GM20431 (cell line): Measurements from ENCODE around the gene VASP.
"Not testable (repeated sequence)": the region's sequence is repeated elsewhere in the genome, so short reads cannot be mapped to it uniquely, and the experiment has no call there.

Experiments used
- in situ Hi-C: fragments of 300-500 bp; cut with MseI, MboI; formaldehyde crosslinking; loops from one replicate; pipeline ENCODE4 v1.15.0; 2020; ENCODE audit warnings: low sequenced_read_pairs; ENCODE audit not compliant: unreplicated experiment

VASP gene

DNA sequence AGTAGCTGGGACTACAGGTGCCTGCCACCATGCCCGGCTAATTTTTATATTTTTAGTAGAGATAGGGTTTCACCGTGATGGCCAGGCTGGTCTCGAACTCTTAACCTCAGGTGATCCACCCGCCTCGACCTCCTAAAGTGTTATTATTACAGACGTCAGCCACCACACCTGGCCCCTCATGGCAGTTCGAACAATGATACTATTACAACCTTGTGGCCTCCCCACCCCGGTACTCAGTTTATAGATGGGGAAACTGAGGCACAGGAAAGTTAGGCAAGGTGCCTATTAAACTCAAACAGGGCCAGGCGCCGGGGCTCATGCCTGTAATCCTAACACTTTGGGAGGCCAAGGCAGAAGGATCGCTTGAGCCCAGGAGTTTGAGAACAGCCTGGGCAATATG lies 3.1 kb downstream of the VASP start:
- in situ Hi-C loops, result not testable (repeated sequence)

DNA sequence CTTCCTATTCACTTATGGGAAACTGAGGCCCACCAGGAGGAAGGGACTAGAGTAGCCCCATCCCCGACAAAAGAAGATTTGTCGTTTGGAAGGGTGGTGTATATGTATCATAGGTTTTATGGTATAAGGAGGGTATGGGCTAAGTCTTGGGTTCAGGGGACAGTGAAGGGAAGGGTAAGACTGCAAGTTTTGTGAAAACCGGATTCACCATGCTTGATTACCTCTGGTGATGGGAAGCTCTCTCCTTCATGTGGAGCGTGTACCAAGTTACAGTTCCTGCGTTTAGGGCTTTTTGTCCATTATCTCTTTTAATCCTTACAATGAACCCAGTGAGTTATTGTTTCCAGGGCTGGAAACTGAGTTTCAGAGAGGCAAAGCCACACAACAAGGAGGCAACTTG lies 3.8 kb downstream of the VASP start:
- in situ Hi-C loops, result no loop called here

DNA sequence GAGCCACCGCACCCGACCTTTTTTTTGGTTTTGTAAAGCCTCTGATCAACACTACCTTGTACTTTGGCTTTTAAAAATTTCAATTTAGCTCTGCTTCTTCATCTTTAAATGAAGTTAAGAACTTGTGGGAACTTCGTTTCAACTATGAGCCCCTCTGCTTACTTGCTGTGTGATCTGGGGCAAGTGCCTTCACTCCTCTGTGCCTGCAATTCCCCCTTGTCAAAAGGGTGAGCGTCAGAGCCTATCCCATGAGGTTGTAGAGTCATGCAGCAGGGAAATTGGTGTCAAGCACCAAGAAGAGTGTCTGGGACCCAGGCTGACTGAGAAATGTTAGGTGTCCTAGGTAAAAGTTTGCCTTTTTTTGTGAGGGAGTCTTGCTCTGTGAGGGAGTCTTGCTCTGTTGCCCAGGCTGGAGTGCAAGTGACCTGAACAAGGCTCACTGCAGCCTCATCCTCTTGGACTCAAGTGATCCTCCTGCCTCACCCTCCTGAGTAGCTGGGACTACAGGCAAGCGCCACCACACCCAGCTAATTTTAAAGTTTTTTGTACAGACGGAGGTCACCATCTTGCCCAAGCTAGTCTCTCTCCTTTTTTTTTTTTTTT lies 5.7 kb downstream of the VASP start:
- in situ Hi-C loops, result no loop called here

GRCh38 chr19:45514376-45515051 lies 7.2 kb downstream of the VASP start:
- in situ Hi-C loops, result no loop called here

DNA sequence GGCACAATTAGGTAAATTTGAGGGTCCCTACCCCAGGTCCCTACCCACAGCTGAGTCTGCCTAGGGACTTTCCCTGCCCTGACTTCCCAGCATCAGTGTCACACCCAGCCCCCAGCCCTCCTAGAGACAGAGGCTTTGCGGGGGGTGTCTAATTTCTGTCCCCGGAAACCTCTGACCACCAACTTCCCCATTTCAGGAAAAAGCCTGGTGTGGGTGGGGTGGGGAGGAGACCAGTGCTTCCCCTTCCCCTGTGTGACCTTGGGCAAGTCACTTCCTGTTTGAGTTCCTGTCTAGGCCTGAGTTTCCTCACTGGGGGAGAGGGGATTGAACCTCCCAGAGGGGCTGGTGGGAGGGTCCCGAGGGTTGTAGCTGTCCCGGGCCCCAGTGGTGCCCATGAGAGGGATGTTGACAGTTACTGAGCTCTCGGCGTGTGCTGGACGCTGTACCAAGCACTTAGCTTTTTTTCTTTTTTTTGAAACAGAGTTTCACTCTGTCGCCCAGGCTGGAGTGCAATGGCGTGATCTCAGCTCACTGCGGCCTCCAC lies 7.9 kb downstream of the VASP start:
- in situ Hi-C loops, result no loop called here

DNA sequence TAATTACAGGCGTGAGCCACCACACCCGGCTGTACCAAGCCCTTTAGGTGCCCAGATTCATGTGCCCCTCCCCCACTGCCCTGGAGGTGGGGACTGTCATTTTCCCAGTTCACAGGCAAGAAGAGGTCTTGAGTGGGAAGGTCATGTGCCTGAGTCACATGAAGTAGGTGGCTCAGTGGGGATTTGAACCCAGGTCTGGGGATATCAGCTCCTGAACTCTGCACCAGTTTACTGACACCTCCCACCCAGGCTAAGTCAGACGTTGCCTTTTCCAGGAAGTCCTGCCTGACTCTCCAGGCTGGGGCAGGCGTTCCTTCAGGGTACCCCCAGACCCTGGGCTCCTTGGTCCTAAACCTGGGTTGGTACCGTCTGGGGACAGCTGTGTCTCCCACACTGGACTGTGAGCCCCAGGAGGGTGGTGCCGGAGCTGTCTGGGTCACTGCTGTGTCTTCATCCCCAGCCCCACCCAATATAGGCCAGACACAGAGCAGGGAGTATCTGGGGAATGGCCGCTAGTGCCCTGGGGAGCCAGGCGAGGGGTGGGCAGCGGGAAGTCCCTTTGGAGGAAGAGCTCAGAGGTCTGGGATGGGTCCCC lies 8.6 kb downstream of the VASP start:
- in situ Hi-C loops, result no loop called here

DNA sequence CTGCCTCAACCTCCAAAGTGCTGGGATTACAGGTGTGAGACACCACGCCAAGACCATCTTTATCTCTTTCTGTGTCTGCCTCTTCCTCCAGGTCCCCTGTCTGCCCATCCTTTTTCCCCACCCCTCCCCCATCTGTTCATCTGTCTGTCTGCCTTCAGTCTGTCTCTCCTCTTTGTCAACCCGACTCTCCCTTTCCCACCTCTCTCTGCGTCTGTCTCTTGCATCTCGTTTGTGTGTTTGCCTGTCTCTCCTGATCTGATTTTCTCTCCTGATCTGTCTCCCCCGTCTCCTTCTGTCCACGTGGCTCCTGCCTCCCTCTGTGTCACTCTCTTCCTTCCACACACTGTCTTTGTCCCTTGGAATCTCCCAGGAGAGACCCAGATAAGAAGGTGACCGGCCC lies 10.0 kb downstream of the VASP start:
- in situ Hi-C loops, result no loop called here

GRCh38 chr19:45517641-45518468 lies 10.6 kb downstream of the VASP start:
- in situ Hi-C loops, result no loop called here

DNA sequence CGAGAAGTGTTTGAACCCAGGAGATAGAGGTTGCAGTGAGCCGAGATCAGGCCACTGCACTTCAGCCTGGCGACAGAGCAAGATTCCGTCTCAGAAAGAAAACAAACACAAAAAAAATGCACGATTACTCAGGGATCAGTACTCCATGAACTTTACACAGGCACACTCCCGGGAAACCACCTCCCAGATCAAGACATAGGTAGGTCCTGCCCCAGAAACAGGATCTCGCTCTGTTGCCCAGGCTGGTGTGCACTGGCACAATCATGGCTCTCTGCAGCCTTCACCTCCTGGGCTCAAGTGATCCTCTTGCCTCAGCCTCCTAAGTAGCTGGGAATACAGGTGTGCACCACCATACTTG lies 11.2 kb downstream of the VASP start:
- in situ Hi-C loops, result no loop called here

DNA sequence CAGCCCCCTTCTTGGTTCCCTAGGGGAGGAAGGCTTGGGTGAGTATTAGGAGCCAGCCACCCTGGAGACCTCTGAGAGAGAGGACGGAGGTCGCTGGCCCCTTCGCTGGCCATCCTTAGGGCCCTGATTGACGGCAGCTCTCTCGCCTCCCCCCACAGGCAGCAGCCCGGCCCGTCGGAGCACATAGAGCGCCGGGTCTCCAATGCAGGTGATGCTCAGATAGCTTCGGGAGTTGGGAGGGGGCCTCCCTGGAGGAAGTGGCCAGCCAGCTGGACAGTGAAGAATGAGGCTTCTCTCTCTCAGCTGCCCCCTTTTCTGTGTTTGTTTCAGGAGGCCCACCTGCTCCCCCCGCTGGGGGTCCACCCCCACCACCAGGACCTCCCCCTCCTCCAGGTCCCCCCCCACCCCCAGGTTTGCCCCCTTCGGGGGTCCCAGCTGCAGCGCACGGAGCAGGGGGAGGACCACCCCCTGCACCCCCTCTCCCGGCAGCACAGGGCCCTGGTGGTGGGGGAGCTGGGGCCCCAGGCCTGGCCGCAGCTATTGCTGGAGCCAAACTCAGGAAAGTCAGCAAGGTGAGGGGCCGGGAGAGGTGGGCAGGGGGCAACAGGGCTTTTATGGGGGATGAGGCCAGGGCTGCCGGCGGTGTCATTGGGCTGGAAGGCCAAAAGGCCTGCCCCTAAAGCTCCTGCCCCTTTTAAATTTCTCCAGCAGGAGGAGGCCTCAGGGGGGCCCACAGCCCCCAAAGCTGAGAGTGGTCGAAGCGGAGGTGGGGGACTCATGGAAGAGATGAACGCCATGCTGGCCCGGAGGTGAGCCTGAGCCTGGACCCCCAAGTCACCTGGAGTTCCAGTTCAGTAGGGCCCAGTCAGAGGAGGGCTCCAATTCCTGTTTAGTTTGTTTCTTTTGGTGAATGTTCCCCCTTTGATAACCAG lies 15.0 kb downstream of the VASP start:
- in situ Hi-C loops, result no loop called here

DNA sequence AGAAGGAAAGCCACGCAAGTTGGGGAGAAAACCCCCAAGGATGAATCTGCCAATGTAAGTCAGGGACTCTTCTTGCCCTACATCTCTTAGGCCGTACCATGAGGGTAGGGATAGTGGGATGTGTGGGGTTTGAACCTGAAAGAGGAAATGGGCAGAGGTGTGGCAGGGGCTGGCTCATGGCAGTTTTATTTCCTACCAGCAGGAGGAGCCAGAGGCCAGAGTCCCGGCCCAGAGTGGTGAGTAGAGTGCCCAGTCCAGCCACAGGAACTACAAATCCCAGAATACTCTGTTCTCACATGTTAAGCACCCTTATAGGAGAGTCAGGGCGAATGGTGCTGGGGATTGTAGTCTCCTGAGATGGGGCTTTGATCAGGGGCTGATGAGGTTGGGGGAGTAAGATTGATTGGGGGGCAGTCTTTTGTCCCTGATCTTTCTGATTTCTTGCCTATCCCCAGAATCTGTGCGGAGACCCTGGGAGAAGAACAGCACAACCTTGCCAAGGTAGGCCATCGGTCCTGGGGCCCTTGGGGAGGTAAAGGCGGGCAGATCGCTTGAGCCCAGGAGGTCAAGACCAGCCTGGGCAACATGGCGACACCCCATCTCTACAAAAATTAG lies 16.5 kb downstream of the VASP start:
- in situ Hi-C loops, result no loop called here

GRCh38 chr19:45524575-45525129 lies 17.4 kb downstream of the VASP start:
- in situ Hi-C loops, result no loop called here

DNA sequence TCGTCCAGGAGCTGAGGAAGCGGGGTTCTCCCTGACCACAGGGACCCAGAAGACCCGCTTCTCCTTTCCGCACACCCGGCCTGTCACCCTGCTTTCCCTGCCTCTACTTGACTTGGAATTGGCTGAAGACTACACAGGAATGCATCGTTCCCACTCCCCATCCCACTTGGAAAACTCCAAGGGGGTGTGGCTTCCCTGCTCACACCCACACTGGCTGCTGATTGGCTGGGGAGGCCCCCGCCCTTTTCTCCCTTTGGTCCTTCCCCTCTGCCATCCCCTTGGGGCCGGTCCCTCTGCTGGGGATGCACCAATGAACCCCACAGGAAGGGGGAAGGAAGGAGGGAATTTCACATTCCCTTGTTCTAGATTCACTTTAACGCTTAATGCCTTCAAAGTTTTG lies 18.9 kb downstream of the VASP start:
- in situ Hi-C loops, result no loop called here

DNA sequence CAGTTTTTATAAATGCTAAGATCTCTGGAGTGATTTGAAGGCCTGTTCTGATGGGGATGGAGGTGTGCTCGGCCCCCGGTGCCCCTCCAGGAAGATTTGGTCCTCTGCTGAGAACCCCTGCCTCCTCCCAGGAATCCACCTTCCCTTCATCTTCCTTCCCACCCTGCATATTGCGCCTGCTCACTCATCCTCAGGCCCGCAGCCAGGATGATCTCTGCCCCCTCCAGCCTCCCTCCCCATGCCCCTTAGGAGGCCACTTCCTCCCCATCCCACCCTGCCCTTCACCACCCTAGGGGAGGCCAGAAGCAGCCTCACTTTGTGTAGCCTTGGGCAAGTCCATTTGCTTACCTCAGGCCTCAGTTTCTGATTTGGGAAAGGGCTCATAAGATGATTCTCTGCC lies 19.7 kb downstream of the VASP start:
- in situ Hi-C loops, result no loop called here

DNA sequence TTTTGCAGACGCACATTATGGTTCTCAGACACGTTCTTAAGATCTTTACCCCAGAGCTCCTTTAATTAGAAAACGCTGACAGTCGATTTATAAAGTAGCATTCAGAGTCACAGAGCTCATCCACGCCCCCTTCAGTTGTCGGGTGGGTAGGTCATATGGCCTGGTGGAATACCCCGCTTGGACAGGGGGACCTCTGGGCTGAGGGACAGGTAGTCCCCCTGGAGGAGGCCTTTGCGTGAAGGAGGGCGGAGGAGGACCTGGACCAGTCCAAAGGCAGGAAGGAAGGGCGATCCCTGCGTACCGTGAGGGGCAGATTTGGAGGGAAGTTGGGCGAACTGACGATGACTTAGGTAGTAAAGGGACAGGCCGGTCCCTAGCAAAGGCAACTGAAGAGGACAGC lies 20.5 kb downstream of the VASP start:
- in situ Hi-C loops, result no loop called here

GRCh38 chr19:45528149-45528743 lies 21.0 kb downstream of the VASP start:
- in situ Hi-C loops, result no loop called here

DNA sequence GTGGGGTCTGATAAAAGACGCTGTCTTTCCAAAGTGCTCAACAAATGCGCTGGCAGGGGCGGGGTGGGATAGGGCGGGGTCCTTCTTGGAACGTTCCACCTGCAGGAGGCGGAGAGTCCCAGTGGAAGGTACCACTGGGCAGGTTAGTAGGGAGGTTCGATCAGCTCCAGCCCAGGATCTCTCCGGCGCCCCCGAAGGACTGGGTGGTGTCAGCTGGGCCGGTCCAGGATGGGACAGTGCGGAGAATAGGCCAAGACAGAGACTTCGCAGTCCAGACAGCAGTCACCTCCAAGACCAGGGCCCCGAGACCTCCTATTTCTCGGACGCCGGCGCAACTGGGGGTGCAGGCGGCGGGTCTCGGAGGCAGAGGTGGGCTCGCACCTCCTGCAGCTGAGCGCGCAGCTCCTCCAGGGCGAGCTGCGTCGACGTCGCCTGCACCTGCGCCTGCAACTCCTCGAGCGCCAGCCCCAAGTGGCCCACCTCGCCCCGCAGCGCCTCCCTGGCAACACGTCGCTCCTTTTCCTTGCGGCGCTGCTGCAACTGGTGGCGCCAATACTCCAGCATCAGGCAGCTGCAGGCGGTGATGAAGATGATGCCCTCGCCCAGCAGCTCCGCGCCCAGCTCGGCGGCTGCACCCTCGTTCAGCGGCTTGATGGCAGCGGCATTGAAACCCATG lies 21.6 kb downstream of the VASP start:
- in situ Hi-C loops, result no loop called here

GRCh38 chr19:45529420-45529785 lies 22.1 kb downstream of the VASP start:
- in situ Hi-C loops, result no loop called here
